HG03097 (cell line): ENCODE measurements around the gene BNIP5.
"Not testable (repeated sequence)": the region's sequence is repeated elsewhere in the genome, so short reads cannot be mapped to it uniquely, and the experiment has no call there.

ENCODE experiments used
- ATAC-seq: cut with Tn5 transposase; IDR thresholded peaks from one replicate; pipeline ENCODE4 v1.9.1; 2021; ENCODE audit not compliant: unreplicated experiment, low FRiP score

BNIP5 gene

DNA sequence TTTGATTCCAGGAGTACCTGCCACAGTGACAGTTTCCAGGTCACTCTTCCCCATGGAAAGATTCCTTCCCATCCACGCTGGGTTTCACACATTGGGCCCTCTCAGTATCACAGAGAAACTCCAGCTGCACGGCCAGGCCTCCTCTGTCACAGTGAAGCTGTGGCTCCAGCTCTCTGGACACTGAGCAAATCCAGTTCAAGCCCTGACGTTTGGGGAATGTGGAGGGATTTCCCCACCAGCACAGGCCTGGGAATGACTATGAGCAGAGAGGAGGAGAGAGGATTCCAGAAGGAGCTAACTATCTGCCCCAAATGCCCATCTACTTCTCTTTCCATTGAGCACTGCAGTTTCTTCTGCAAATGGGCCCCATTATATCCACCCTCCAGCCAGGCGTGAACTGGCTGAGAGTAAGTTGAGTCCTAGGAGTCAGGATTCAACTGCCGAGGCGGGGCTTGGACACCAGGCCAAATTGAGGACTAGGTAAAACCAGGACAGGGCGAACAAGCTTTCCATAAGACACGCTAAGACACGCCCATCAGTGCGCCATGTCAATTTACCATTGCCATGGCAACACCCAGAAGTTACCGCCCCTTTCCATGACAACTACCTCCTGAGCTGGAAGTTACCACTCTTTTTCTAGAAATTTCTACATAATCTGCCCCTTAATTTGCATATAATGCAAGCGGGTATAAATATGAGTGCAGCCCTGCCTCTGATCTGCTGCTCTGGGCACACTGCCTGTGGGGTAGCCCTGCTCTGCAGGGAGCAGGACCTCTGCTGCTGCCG is 9.2 kb upstream of the BNIP5 start:
- ATAC-seq, result no peak

DNA sequence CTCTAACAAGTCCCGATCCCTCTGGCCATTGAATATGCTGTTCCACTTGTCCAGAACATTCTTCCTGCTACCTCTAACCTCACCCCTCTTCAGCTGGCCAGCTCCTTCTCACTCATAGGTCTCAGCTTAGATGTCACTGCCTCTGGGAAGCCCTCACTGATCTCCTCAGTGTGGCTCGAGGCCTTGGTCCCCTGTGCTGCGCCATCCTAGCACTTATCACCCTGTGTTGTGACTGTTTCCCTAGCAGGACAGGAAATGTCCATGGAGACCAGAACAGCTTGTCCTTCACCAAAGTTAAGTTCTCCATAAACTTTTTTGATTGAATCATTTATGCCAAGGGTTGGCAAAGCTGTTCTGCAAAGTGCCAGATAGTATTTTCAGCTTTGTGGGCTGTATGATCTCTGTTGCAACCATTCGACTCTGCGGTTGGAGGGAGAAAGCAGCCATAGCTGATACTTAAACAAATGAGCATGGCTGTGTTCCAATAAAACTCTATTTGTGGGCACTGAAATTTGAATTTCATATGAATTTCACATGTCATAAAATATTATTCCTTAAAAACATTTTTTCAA is 6.5 kb upstream of the BNIP5 start:
- no peak for ATAC-seq

DNA sequence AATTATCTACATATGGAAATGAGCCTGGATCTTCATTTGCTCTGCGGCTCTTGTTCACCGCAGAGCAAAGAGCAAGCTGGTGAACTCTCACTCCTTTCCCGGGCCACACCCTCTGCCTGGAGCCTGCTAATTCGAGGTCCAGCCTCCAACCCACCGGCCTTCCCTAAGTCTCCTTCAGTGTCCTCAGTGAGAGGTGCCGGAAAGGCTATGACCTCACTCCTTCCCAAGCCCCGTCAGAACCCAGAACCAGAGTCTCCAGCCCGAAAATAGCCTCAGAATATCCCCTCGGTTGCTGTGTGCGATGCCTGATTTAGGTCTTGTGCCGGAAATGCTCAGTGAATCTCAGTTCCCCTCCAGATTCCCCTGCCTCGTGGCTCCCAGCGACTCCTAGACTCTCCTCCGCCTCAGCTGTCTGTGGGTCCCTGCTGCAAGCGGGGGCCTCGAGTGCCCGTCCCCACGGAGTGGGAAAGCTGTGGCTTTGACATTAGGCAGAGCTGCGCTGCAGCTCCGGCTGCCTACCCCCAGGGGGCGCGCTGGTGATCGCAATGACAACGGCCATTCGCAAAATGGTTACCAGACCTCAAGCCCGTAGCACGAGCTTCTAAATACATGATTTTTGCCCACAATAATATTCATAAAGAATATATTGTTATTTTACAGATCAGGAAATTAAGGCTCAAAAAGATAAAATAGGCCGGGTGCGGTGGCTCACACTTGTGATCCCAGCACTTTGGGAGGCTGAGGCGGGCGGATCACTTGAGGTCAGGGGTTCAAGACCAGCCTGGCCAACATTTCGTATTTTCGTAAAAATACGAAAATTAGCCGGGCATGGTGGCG is 4.1 kb upstream of the BNIP5 start:
- no peak for ATAC-seq

DNA sequence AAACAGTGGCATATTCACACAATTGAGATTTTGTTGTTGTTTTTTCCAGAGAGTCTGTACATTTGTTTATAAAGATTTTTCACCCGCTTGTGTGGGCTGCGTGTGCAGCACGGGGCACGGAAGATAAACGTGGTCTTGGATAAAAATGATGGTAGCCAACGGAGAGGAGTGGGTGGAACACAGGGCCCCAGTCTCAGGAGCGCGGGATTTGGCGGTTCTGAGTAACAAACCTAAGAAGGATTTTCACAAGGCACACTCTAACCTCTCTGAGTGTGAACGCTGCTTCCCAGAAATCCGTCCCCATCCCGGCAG is 3.6 kb upstream of the BNIP5 start:
- no peak for ATAC-seq

DNA sequence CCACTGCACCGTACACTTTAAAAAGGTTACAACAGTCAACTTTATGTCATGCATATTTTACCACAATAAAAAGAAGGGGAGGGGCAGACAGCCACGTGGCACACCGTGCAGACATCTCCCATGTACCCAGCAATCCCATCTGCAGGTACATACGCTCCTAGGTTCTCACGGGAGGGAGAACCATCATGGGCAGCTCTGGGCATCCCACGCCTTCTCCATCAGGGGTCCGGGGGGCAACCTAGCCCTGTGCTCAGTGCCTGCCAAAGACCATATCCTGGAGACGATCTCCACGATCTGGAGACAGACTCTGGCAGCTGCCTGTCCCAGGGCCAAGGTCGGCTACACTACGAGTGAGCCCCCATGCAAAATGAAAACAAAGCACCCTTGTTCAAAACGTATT is 2.5 kb upstream of the BNIP5 start:
- ATAC-seq, result no peak

DNA sequence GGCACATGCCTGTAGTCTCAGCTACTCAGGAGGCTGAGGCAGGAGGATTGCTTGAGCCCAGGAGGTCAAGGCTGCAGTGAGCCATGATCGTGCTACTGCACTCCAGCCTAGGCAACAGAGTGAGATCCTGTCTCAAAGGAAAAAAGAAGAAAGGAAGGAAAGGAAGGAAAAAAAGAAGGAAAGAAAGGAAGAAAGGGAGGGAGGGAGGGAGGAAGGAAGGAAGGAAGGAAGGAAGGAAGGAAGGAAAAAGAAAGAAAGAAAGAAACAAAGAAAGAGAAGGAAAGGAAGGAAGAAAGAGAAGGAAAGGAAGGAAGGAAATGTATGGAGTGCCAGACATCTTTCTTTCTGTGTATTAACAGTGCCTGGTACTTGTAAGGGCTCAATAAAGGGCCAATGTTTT is 1.5 kb upstream of the BNIP5 start:
- not testable (repeated sequence) for ATAC-seq

DNA sequence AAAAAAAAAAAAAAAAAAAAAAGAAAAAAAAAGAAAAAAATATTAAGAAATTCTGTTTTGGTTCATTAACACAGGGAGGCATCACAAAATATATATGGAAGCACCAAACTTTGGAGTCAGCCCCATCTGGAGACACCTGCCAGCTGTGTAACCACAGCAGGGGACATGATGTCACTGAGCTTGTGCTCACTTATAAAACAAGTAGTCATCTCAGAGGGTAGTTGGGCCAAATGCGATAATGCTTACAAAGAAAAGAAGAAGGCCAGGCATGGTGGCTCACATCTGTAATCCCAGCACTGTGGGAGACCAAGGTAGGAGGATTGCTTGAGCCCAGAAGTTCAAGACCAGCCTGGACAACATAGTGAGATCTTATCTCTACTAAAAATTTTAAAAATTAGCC is 1.1 kb upstream of the BNIP5 start:
- ATAC-seq, result no peak

DNA sequence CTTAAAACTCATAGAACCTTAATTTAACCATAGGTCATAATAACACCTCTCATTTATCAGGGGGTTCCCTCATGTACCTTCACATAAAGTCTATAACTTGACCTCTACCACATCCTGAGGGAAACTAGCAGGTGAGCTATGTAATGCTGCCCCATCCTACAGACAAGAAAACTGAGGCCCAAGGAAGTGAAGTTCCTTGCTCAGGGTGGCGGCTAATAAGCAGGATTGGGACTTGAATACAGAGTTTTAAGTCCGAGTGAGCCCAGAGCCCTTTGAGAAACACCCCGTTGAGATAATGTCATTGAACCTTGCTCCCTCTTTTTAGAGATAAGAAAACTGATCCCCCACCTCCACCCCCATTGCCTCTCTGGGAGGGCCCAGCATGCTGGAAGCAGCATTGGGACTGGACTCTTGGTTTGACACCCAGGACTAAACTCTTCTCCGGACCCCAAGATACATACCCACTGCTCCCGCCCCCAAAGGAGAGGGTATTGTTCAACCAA is 429 bp downstream of the BNIP5 start:
- ATAC-seq, result no peak

DNA sequence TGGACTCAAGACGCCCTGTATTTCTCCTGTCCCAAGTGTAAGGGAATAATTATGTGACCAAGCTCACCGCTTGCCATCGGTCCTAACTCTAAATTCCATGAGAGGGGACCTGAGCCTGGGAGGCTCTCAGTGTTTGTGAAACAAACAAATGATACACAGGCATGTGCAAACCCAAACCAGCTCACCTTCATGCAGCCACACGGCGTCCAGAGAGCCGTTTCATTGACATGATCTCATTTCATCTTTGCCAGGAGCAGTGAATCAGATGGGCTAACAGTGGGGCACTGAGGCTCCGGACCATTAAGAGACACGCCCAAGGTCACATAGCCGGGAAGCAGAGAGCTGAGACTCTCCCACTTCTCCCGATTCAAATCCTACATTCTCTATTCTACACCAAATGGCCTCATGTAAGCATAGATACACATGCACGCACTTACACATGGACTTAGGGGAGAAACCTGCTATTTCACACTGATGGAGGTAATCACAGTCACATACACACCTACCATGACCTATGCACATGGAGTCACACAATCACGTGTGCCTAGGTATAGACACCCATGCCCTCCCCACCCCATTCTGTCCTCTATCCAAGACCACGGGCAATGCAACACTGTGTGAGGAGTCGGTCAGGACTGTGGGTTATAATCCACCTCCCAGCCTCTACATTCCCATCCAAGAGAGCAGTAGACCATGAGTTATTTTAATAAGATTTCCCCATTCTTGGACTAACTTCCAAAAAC is 1.1 kb downstream of the BNIP5 start:
- ATAC-seq, result no peak

DNA sequence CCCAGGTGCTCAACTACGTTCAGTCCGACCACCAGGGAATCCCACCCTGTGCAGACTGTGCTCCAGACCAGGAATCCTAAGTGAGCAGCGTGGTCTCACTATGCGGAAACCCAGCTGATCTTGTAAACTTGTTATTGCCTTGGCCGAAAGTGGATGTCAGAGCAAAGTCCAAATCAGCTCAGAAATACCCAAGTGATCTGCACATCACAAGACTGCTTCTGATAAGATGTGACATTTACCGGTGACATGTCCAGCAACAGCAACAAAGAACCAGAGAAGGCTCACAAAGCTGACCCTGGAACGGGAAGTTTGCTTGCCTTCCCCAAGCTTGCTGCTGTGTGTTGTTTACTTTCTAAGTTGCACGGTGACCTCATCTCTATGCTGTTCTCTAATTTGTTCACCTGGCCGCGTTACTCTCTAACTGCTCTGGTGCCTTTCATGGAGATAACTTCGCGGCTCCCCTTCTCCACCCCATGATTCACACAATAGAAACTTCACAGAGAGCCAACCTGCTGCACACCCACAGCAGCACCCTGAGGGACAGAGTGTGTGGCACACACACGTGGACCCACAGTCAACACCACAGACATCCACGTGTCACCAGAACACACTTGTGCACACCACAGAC is 1.7 kb downstream of the BNIP5 start:
- no peak for ATAC-seq

DNA sequence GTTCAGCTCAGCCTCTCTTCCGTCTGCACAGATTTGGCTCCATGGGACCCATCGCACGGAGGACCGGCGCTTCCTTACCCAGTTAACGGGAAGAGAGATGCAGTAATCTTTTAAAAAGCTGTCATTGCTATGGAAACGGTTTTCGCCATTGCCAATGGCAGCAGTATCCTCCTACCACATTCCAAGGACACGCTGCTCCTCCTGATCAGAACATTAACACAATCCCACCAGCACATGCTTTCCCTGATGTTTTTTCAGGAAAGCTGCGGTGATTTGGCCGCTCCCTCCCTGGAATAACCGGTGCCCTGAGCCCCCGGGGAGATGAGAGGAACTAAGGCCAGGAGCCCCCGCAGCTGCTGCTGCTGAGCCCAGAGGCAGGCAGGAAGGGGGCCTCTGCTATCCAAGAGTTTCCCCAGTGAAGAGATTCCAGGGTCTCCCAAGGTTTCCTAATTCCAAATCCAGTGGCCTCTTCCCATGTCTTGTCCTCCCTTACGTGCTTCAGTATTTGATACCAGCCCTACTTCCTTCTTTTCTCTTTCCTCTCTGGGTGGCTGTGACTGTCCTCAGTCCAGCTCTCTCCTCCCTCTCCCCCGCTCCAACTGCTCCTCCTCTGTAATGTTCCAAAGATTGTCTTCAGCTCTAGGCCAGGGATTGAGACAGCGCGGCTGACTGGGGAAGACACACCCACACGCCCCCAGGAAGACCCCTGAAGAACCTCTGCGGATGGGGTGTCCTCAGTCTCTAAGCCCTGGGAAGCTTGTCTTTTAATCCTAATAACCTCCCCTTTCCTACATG is 2.6 kb downstream of the BNIP5 start:
- no peak for ATAC-seq

DNA sequence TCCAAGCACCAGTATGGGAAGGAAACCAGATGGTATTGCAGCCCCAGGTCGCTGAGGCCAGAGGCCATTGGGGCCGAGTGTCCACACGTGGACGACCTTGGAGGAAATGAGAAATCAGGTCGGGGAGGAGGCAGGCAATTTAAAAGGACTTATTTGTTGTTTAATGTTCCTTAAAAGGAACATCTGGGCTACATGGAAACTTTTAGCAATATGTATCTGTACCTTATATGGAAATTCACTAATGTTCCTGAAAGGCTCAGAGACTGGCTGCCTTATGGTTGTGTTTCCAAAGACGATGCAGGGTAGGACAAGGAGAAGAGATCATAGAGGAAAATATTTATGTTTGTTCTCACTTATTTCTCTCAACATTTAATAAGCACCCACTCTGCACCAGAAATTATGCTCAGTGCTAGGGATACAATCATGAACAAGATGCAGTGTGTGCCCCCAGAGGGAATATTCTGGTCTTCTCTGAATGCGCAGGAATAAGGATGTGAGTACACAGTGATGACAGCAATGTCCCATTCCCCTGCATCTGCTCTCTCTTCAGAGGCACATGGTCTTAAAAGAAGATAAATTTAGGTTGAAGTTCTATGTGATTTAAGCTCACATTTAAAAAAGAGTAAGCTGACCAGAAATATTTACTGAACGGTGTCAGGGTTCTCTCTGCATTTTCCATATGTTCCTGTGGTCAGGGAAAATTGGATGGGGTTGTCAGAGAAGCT is 3.4 kb downstream of the BNIP5 start:
- ATAC-seq, result no peak

DNA sequence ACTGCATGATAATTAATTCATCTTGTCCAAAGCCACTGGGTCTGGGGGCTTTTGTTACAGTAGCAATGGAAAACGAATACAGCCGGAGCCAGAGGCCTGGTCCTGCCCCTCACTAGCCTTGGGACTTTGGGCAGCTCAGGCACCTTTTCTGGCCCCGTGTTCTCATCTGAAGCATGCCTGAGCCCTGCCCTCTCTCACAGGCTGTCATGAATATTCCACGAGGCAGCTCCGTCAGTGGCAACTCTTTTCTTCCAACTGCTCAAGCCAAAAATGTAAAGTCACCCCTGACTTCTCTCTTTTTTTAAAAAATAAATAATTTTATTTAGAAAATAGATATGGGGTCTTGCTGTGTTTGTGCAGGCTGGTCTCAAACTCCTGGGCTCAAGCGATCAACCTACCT is 5.3 kb downstream of the BNIP5 start:
- no peak for ATAC-seq

DNA sequence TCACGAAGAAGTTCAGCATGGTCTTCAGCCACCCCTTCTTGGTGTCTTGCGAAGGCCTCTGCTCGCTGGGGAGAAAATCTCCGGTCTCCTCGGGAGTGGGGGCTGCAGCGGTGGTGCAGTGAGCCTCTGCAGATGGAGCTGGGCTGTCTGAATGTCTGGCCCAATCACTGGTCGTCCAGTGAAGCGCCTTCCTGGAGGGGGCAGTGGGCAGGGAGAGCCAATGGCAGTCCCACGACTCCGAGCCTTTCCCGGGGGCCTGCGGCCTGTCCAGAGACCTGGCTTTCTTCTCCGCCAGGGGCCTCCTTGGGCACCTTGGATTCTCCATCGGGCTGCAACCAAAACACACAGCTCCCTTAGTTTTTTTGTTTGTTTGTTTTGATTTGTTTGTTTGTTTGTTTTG is 6.3 kb downstream of the BNIP5 start:
- no peak for ATAC-seq

DNA sequence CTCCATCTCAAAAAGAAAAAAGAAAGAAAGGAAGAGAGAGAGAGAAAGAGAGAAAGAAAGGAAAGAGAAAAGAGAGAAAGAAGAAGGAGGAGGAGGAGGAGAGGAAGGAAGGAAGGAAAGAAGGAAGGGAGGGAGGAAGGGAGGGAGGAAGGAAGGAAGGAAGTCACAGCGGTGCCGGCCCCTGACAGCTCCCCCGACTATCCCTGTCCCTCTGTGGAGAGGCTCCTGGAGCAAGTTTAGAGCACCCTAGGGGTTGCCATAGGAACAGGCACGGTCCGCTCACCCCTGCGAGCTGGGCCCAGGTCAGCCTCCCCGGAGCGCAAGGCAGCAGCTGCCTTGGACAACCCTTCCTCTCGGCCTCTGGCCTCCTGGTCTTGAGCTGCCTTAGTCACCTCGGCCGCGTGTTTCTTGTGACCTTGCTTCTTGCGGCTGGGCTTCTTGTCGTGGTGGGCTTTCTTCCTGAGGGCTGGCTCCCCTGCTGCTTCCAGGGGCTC is 6.8 kb downstream of the BNIP5 start:
- ATAC-seq, result no peak

DNA sequence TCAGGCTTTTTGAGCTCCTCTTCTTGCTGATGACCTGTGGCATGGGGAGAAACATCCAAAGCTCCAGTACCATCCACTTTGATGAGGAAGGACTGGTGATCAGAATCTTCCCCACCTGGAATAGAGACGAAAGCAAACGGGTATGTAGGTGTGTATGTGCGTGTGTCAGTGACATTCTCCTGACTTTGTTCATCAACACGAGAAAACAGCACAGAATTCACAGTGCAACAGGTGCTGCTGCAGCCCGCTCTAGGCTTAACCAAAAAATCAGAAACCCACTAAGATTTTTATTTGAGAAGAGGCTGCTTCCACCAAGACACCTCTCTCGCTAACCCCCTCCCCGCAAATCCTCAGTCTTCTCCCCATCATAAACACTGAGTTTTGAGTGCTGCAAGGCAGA is 8.1 kb downstream of the BNIP5 start:
- no peak for ATAC-seq

DNA sequence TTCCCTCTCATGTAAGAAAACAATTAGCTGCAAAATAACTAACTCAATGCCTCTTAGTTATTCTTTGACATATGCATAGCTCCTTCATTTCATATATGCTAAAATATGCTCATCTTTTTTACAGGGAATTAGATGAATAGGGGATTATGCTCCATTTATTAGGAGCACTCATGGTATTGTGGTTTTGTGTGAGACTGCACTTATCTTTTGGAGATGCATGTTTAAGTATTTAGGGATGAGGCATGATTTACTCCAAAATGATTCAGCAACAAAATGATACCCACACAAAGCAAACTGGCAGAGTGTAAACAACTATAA is 8.8 kb downstream of the BNIP5 start:
- no peak for ATAC-seq

DNA sequence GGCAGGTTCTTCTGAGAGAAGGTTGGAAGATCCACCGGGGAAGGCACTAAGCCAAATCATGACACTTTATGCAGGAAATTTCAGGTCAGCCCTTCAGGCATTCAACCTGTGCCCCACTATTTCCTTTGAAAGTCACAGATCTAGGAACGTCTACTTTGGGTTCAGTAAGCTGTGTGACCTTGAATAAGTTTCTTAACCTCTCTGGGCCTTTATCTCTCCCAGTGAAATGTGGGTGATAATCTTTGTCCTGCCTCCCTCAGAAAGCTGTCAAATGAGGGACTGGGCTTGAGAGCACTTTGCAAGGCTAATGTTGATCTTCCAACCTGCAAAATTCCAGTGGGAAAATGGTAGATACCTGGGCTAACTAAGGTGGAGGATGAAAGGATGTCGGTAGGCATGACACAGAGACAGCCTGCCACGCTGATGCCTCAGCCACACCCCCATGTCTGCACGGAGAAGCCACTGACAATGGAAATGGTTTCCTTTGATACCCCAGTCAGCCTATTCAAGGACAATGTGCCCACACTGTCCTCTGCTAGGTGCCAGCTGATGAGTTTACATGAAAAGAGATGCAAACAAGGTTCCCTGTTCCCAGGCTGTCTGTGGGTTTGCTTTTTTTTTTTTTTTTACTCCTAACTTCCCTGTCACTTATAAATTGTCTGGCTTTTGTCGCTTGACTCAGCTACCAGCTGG is 9.3 kb downstream of the BNIP5 start:
- ATAC-seq, result no peak
